Effector memory CD4-positive, alpha-beta T cell (primary cell): ENCODE data around the gene PLOD1.

Source experiments
- DNase-seq, 3 donors: peaks; one replicate each; pipeline ENCODE4 v3.0.0-alpha.2; 2020
- H3K27ac ChIP-seq: 2 replicates; pipeline ENCODE4 v1.7.0; 2013; ENCODE audit warnings: mild to moderate bottlenecking, low read length, moderate library complexity; ENCODE audit not compliant: insufficient read depth, poor library complexity, severe bottlenecking
- H3K27me3 ChIP-seq: replicated peaks from 2 replicates; pipeline ENCODE4 v1.7.0; 2013; ENCODE audit warnings: mild to moderate bottlenecking, low read length; ENCODE audit not compliant: insufficient read depth, control insufficient read depth, poor library complexity, severe bottlenecking
- H3K36me3 ChIP-seq: 2 replicates; pipeline ENCODE4 v1.7.0; 2013; ENCODE audit warnings: mild to moderate bottlenecking, low read length, moderate library complexity; ENCODE audit not compliant: control insufficient read depth, insufficient read depth
- H3K4me1 ChIP-seq: 2 replicates; pipeline ENCODE4 v1.7.0; 2013; ENCODE audit warnings: low read length, mild to moderate bottlenecking; ENCODE audit not compliant: control insufficient read depth, insufficient read depth, poor library complexity, severe bottlenecking
- H3K4me3 ChIP-seq: 2 replicates; pipeline ENCODE4 v1.7.0; 2013; ENCODE audit warnings: low read length, low read depth, mild to moderate bottlenecking; ENCODE audit not compliant: insufficient read depth, poor library complexity, severe bottlenecking
- H3K9me3 ChIP-seq: 2 replicates; pipeline ENCODE4 v1.7.0; 2013; ENCODE audit warnings: mild to moderate bottlenecking, low read length, moderate library complexity; ENCODE audit not compliant: control insufficient read depth

The PLOD1 gene

GRCh38 chr1:11952455-11953109, 18.1 kb downstream of the PLOD1 start:
- no peaks in the 10 kb centered on the region for H3K4me1 ChIP-seq
- no peak overlapping the region for H3K4me3 ChIP-seq
- H3K36me3 ChIP-seq = no peaks in the 10 kb centered on the region
- no peak overlapping the region for H3K27ac ChIP-seq
- no peaks in the 10 kb centered on the region for H3K27me3 ChIP-seq
- DNase-seq = no peak
- no peaks in the 10 kb centered on the region for H3K9me3 ChIP-seq

DNA sequence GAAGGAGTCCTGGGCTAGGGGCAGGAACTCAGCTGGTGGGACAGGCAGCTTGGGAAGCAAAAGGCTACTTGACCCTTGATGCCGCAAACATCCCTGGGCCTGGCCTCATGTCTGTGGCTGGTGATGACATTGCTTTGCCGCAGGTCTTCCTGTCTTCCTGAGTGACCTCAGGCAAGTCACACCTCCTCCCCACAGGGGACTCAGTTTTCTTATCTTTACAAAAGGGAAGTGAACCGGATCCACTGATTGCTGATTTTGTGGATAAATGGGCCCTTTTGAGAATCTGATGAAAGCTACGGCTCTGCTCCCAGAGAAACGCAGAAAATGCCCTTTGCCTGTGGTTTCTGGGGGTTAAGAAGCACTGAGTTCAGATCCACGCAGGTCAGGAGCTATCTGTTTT, 20.7 kb downstream of the PLOD1 start:
- no peaks in the 10 kb centered on the region for H3K9me3 ChIP-seq
- no peaks in the 10 kb centered on the region for H3K4me1 ChIP-seq
- no peak for DNase-seq
- H3K27ac ChIP-seq = no peak overlapping the region
- H3K36me3 ChIP-seq = no peaks in the 10 kb centered on the region
- no peaks in the 10 kb centered on the region for H3K27me3 ChIP-seq
- H3K4me3 ChIP-seq = no peak overlapping the region

- DNase-seq = no peak
- Histone ChIP-seq H3K36me3 (no peaks in the 10 kb centered on the region), H3K27me3 (no peaks in the 10 kb centered on the region), H3K4me3 (no peak overlapping the region), H3K27ac (no peak overlapping the region), H3K9me3 (no peaks in the 10 kb centered on the region), H3K4me1 (no peaks in the 10 kb centered on the region)
Observed at GRCh38 chr1:11957398-11957797, 22.9 kb downstream of the PLOD1 start.

GRCh38 chr1:11957897-11958296, 23.4 kb downstream of the PLOD1 start:
- Histone ChIP-seq H3K27ac (no peak overlapping the region), H3K9me3 (no peaks in the 10 kb centered on the region), H3K27me3 (no peaks in the 10 kb centered on the region), H3K36me3 (no peaks in the 10 kb centered on the region), H3K4me1 (no peaks in the 10 kb centered on the region), H3K4me3 (no peak overlapping the region)
- DNase-seq = no peak

DNA sequence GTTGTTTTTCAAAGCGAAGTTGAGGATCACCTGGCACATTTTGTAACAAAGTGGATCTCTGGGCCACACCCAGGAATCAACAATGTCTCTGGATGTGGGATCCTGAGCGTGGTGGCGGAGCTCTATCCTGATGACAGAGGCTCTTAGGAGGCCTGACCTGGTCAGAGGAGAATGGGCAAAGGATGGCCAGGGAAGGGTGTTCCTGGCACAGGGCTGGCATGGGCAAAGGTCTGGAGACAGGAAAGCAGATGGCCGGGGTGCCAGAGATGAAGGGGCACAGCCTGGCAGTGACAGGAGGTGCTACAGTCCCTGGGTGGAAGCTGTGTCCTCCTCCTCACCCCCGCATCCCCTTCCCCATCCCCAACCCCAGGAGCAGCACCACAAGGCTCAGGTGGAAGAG, 25.8 kb downstream of the PLOD1 start:
- no peak for DNase-seq
- H3K27me3 ChIP-seq = no peaks in the 10 kb centered on the region
- no peaks in the 10 kb centered on the region for H3K4me1 ChIP-seq
- no peak overlapping the region for H3K4me3 ChIP-seq
- no peaks in the 10 kb centered on the region for H3K9me3 ChIP-seq
- H3K36me3 ChIP-seq = no peaks in the 10 kb centered on the region
- no peak overlapping the region for H3K27ac ChIP-seq

DNA sequence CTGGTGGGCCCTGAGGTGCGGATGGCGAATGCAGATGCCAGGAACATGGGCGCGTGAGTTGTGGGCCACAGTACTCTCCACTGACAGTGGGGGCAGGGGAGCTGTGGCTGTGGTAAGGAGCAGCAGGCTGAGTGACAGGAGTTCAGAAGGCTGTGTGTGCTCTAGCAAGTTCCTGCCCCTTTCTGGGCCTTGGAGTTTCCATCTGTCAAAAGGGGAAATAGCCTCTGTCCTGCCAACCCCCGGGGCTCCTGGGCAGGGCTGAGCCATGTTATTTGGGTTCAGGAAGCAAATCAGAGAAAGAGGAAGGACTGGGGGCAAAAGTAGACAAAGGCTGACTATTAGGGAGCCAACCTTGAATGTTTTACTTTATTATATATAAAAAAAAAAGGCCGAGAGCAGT, 26.2 kb downstream of the PLOD1 start:
- H3K27ac ChIP-seq = no peak overlapping the region
- H3K4me3 ChIP-seq = no peak overlapping the region
- no peak for DNase-seq
- no peaks in the 10 kb centered on the region for H3K36me3 ChIP-seq
- H3K27me3 ChIP-seq = no peaks in the 10 kb centered on the region
- H3K4me1 ChIP-seq = no peaks in the 10 kb centered on the region
- no peaks in the 10 kb centered on the region for H3K9me3 ChIP-seq

- Histone ChIP-seq H3K4me3 (no peak overlapping the region), H3K4me1 (no peaks in the 10 kb centered on the region), H3K27me3 (no peaks in the 10 kb centered on the region), H3K36me3 (no peaks in the 10 kb centered on the region), H3K27ac (no peak overlapping the region), H3K9me3 (no peaks in the 10 kb centered on the region)
- DNase-seq = no peak
Observed at GRCh38 chr1:11961230-11961629, 26.7 kb downstream of the PLOD1 start.

- DNase-seq = no peak
- H3K9me3 ChIP-seq = no peaks in the 10 kb centered on the region
- H3K27ac ChIP-seq = no peak overlapping the region
- H3K4me3 ChIP-seq = no peak overlapping the region
- H3K27me3 ChIP-seq = no peaks in the 10 kb centered on the region
- no peaks in the 10 kb centered on the region for H3K4me1 ChIP-seq
- H3K36me3 ChIP-seq = no peaks in the 10 kb centered on the region
Observed at GRCh38 chr1:11963622-11964021, 29.1 kb downstream of the PLOD1 start.

DNA sequence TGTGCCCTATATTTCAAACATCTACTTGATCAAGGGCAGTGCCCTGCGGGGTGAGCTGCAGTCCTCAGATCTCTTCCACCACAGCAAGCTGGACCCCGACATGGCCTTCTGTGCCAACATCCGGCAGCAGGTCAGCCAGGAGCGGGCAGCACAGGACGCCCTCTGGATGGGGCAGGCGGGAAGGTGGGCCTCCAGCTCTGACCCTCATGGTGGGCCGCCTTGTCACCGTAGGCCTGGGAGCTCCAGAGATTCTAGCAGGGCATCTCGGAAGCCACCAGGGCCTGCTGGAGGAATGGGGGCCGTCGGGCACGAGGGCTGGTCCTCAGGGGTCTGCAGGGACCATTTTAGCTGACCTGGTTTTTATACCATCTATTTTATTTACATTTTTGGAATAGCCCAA, 30.1 kb downstream of the PLOD1 start:
- Histone ChIP-seq H3K27me3 (no peaks in the 10 kb centered on the region), H3K36me3 (no peaks in the 10 kb centered on the region)

GRCh38 chr1:11967028-11967547, 32.6 kb downstream of the PLOD1 start:
- no peaks in the 10 kb centered on the region for H3K27me3 ChIP-seq
- H3K36me3 ChIP-seq = no peaks in the 10 kb centered on the region
- H3K4me1 ChIP-seq = no peaks in the 10 kb centered on the region
- no peak for DNase-seq
- H3K9me3 ChIP-seq = no peaks in the 10 kb centered on the region
- no peak overlapping the region for H3K4me3 ChIP-seq
- H3K27ac ChIP-seq = no peak overlapping the region

More for the DNA sequence above, 30.1 kb downstream of the PLOD1 start:
- DNase-seq = no peak
- no peak overlapping the region for H3K4me3 ChIP-seq
- H3K27ac ChIP-seq = no peak overlapping the region
- H3K9me3 ChIP-seq = no peaks in the 10 kb centered on the region
- no peaks in the 10 kb centered on the region for H3K4me1 ChIP-seq
